ENCODE data around the gene TMEM120B. TPM values are rescaled to one million over a fixed set of nuclear protein-coding genes. Genes with fewer than 3 reads are reported as not detected.
"Not testable (repeated sequence)": the region's sequence is repeated elsewhere in the genome, so short reads cannot be mapped to it uniquely, and the experiment has no call there.

Gene TMEM120B
- total RNA-seq (2022) (15.5 and 15.9 TPM in 2 replicates), Bru-seq, nascent RNA (percentile 57 among the genes with signal in this experiment), BruChase-seq, experiment 1, labeled RNA remaining after a 2-hour chase (percentile 66 among the genes with signal in this experiment), BruChase-seq, experiment 2, labeled RNA remaining after a 6-hour chase (percentile 71 among the genes with signal in this experiment)
- long read RNA-seq, full-length matches to known transcripts: 9 of 18 reads
- long read RNA-seq, partial matches to known transcripts: 1 of 18 reads
- long read RNA-seq, other reads (novel, unspliced or antisense): 8 of 18 reads

DNA sequence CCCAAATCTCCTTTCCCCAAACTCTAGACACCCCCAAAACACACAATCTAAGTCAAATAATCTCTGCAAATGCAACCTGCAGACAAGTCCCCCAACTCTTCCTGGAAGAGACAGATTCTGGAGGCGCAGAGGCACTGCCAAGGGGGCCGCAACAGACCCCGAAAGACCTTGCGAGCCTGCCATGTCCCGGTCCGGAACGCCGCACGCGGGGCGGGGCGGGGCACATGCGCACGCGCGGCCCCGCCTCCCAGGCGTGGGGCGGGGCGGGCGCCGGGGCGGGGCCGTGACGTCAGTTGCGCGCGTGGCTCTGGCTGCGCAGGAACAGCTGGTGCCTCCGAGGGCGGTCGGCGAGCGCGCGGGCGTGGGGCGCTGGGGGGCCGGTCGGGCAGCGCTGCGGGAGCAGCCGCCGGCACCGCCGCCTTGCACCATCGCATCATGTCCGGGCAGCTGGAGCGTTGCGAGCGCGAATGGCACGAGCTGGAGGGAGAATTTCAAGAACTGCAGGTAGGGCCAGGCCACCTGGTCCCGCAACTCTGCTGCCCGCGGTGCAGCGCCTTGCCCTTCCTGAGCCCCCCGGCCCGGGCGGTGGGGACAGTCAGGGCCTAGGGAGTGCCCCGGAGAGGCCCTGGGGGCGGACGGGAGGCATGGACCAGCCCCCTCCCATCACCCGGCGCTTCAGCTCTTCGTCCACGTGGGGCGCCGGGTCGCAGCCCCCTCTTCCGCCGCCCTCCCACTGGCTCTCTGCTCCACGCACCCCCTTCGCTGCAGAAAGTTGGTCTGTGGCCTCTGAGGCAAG lies at the start of gene TMEM120B:
Gene TMEM120B, plus strand, starts transcription at position 292 of the 796 bp plus-strand sequence. Its CDS starts 144 bp downstream, at position 436.
- intact Hi-C loops (cut with micrococcal nuclease; ENCODE audit: unreplicated experiment): loop anchor here (1.0 to 5.0 kb wide), 2 partner anchors 25 to 175 kb away; partner anchors contain the start of gene PSMD9
- H3K27me3 Mint-ChIP-seq (ENCODE audit: insufficient read depth, unreplicated experiment): no peaks in the 10 kb centered on the region
- CTCF ChIA-PET: interaction anchor here (0.6 to 1.9 kb wide), 10 partner anchors 11 to 82 kb away, joined by 3 to 11 read pairs (median 4); partner anchors contain the start of gene RHOF

DNA sequence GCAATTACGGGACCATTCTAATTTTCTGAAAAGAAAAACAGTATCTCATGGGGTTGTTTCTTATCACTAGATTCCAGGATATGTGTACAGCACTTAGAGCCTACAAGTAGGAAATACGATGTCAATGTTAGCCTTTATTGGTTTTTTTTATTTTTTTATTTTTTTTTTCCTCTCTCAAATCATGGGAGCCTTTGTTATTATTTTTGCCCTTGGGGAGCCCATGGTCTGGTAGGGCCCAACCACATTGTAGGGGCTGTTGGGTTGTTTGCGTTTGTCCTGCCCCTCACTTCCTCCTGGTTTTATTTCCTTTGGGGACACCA lies 49.0 kb upstream of the TMEM120B start:
- Mint-ChIP-seq H3K4me1 (ENCODE audit: low read depth, unreplicated experiment) (peaks cover 7% of the 10 kb centered on the region), H3K36me3 (ENCODE audit: insufficient read depth, unreplicated experiment) (peaks cover 25% of the 10 kb centered on the region), H3K27me3 (ENCODE audit: insufficient read depth, unreplicated experiment) (no peaks in the 10 kb centered on the region), H3K9me3 (ENCODE audit: unreplicated experiment) (no peaks in the 10 kb centered on the region), H3K4me3 (ENCODE audit: unreplicated experiment) (peak overlapping the region; percentile 48), H3K27ac (ENCODE audit: unreplicated experiment) (peak overlapping the region; percentile 56)
- H3K9me3 ChIP-seq: no peaks in the 10 kb centered on the region
- ChIA-PET CTCF (no interaction called here), POLR2A (no interaction called here)
- BruUV-seq (replicated peaks): no TSS peak
- no peaks in the 10 kb centered on the region; the same call in 1 of the 2 replicates for H3K36me3 ChIP-seq (ENCODE audit: control insufficient read depth, insufficient read depth, low read length)
- no peak overlapping the region for H3K4me3 ChIP-seq (ENCODE audit: low read depth, low read length)
- H3K27me3 ChIP-seq (replicated peaks; ENCODE audit: control insufficient read depth, insufficient read depth, low read length): no peaks in the 10 kb centered on the region
- TF ChIP-seq, protein P1, sequence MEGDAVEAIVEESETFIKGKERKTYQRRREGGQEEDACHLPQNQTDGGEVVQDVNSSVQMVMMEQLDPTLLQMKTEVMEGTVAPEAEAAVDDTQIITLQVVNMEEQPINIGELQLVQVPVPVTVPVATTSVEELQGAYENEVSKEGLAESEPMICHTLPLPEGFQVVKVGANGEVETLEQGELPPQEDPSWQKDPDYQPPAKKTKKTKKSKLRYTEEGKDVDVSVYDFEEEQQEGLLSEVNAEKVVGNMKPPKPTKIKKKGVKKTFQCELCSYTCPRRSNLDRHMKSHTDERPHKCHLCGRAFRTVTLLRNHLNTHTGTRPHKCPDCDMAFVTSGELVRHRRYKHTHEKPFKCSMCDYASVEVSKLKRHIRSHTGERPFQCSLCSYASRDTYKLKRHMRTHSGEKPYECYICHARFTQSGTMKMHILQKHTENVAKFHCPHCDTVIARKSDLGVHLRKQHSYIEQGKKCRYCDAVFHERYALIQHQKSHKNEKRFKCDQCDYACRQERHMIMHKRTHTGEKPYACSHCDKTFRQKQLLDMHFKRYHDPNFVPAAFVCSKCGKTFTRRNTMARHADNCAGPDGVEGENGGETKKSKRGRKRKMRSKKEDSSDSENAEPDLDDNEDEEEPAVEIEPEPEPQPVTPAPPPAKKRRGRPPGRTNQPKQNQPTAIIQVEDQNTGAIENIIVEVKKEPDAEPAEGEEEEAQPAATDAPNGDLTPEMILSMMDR (IDR thresholded peaks at IDR 0.05; ENCODE audit: insufficient read depth in 1 of 2, low read depth in 1 of 2, low read length in 1 of 2, severe bottlenecking in 1 of 2, unreplicated experiment in 1 of 2): no peak
- intact Hi-C loops (cut with micrococcal nuclease; ENCODE audit: unreplicated experiment): no loop called here
- H3K4me1 ChIP-seq: no peaks in the 10 kb centered on the region; the same call in 1 of the 2 replicates
- no peak for DNase-seq

More for the DNA sequence above, at the start of gene TMEM120B:
- peak; percentile 78 to 89 for DNase-seq
- BruUV-seq (replicated peaks): no TSS peak
- H3K4me3 Mint-ChIP-seq (ENCODE audit: unreplicated experiment): peak within 1 kb of the TSS; percentile 81
- peak within 1 kb of the TSS; percentile 94 for H3K27ac Mint-ChIP-seq (ENCODE audit: unreplicated experiment)
- H3K9me3 Mint-ChIP-seq (ENCODE audit: unreplicated experiment): no peaks in the 10 kb centered on the region
- H3K9me3 ChIP-seq: peaks cover 10% of the 10 kb centered on the region
- no peaks in the 10 kb centered on the region for H3K27me3 ChIP-seq (replicated peaks; ENCODE audit: control insufficient read depth, insufficient read depth, low read length)
- peak within 1 kb of the TSS; percentile 98 for H3K4me3 ChIP-seq (ENCODE audit: low read depth, low read length)
- POLR2A ChIA-PET: interaction anchor here (0.5 to 1.0 kb wide), 5 partner anchors 14 to 90 kb away, joined by 3 to 5 read pairs (median 4); no protein-coding TSS in a partner anchor
- H3K4me1 ChIP-seq: peaks cover 35% of the 10 kb centered on the region
- TF ChIP-seq, protein P1 (IDR thresholded peaks at IDR 0.05; ENCODE audit: insufficient read depth in 1 of 2, low read depth in 1 of 2, low read length in 1 of 2, severe bottlenecking in 1 of 2, unreplicated experiment in 1 of 2): peak; percentile 13 to 31
- peaks cover 41% of the 10 kb centered on the region for H3K36me3 Mint-ChIP-seq (ENCODE audit: insufficient read depth, unreplicated experiment)
- H3K36me3 ChIP-seq (ENCODE audit: control insufficient read depth, insufficient read depth, low read length): no peaks in the 10 kb centered on the region
- peaks cover 17% of the 10 kb centered on the region for H3K4me1 Mint-ChIP-seq (ENCODE audit: low read depth, unreplicated experiment)

DNA sequence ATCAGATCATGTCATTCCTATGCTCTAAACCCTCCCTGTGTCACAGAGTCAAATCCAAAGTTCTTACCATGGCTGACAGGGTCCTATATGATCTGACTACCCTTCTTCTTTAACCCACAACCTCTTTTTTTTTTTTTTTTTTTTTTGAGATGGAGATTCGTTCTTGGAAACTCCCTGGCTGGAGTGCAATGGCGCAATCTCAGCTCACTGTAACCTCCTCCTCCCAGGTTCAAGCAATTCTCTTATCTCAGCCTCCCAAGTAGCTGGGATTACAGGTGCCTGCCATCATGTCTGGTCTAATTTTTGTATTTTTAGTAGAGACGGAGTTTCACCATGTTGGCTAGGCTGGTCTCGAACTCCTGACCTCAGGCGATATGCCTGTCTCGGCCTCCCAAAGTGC lies 45.7 kb upstream of the TMEM120B start:
- BruUV-seq (replicated peaks); H3K27ac Mint-ChIP-seq (ENCODE audit: unreplicated experiment); H3K36me3 ChIP-seq (ENCODE audit: control insufficient read depth, insufficient read depth, low read length); H3K4me3 ChIP-seq (ENCODE audit: low read depth, low read length); DNase-seq; POLR2A ChIA-PET; H3K4me1 Mint-ChIP-seq (ENCODE audit: low read depth, unreplicated experiment); H3K27me3 Mint-ChIP-seq (ENCODE audit: insufficient read depth, unreplicated experiment); H3K4me3 Mint-ChIP-seq (ENCODE audit: unreplicated experiment); H3K27me3 ChIP-seq (replicated peaks; ENCODE audit: control insufficient read depth, insufficient read depth, low read length); intact Hi-C loops (cut with micrococcal nuclease; ENCODE audit: unreplicated experiment); H3K9me3 Mint-ChIP-seq (ENCODE audit: unreplicated experiment); H3K9me3 ChIP-seq: not testable (repeated sequence)
- CTCF ChIA-PET: interaction anchor here (0.6 to 0.7 kb wide), 3 partner anchors 18 to 82 kb away, joined by 3 to 5 read pairs (median 3); no protein-coding TSS in a partner anchor
- peaks cover 25% of the 10 kb centered on the region for H3K36me3 Mint-ChIP-seq (ENCODE audit: insufficient read depth, unreplicated experiment)
- peaks cover 14% of the 10 kb centered on the region for H3K4me1 ChIP-seq
